ENCODE data around the gene ATXN10. TPM values are rescaled to one million over a fixed set of nuclear protein-coding genes. Genes with fewer than 3 reads are reported as not detected.

The ATXN10 gene
- 125 and 158 TPM in 2 replicates for total RNA-seq (2013; cell fraction: nucleolus; rRNA removed)
- total RNA-seq (2014; rRNA removed) (43.4 and 44.5 TPM in 2 replicates), total RNA-seq (2014; rRNA removed; fragmentation: Illumina TruSeq; extraction: Trizol) (76.5 and 80.3 TPM in 2 replicates), total RNA-seq (2021) (166 and 174 TPM in 2 replicates), polyA plus RNA-seq (2011; rRNA removed) (222 and 249 TPM in 2 replicates), polyA plus RNA-seq (2014; fragmentation: Illumina TruSeq; extraction: Trizol) (212 and 252 TPM in 2 replicates), polyA plus RNA-seq (2014; fragmentation: Nextera tagmentation; extraction: Ambion mirVana) (10 to 100 TPM; 29.2 to 68.3 TPM), polyA plus RNA-seq (2014; rRNA removed) (118 TPM in 2 replicates), polyA plus RNA-seq (2016; fragmentation: Nextera tagmentation; extraction: Ambion mirVana) (100 to 1,000 TPM; 199 to 215 TPM), polyA minus RNA-seq (2011; rRNA and poly(A)+ RNA removed) (250 and 380 TPM in 2 replicates), Bru-seq, nascent RNA (percentile 85 among the genes with signal in this experiment), BruChase-seq, experiment 1, labeled RNA remaining after a 6-hour chase (percentile 81 among the genes with signal in this experiment), BruChase-seq, experiment 2, labeled RNA remaining after a 2-hour chase (percentile 76 among the genes with signal in this experiment)
- 47.0 TPM for polyA plus RNA-seq (2011; ENCODE audit: low read depth)
- 107 and 121 TPM in 2 replicates for polyA plus RNA-seq (2011; cell fraction: cytosol; rRNA removed)
- 55.1 and 55.8 TPM in 2 replicates for polyA plus RNA-seq (2011; cell fraction: nucleus; rRNA removed)
- 106 and 143 TPM in 2 replicates for polyA plus RNA-seq (2012)
- 60.9 and 72.2 TPM in 2 replicates for polyA minus RNA-seq (2011; cell fraction: cytosol; rRNA and poly(A)+ RNA removed)
- 56.6 and 81.7 TPM in 2 replicates for polyA minus RNA-seq (2011; cell fraction: nucleus; rRNA and poly(A)+ RNA removed)
- long read RNA-seq, experiment 1, transcript ATXN10-201 (12 exons, 3,329 nt) = major isoform, 98 of 119 reads
- long read RNA-seq, experiment 1, partial matches to known transcripts = 8 of 119 reads
- long read RNA-seq, experiment 1, other reads (novel, unspliced or antisense) = 13 of 119 reads
- long read RNA-seq, experiment 2, transcript ATXN10-201 (12 exons, 3,329 nt) = major isoform, 417 of 467 reads
- long read RNA-seq, experiment 2, partial matches to known transcripts = 25 of 467 reads
- long read RNA-seq, experiment 2, other reads (novel, unspliced or antisense) = 22 of 467 reads

- Histone ChIP-seq H3K9me3 (replicated peaks; ENCODE audit: control insufficient read depth, insufficient read depth, low read length) (no peaks in the 10 kb centered on the region; the same call in 1 of the 3 replicates), H3K36me3 (ENCODE audit: control insufficient read depth in 2 of 2, insufficient read depth in 2 of 2, low read length in 1 of 2) (peaks cover 0 to 8% of the 10 kb centered on the region in 2 experiments; a peak in 2 of 4 replicates), H3K4me1 (ENCODE audit: control insufficient read depth, insufficient read depth, low read length) (peaks cover 13% of the 10 kb centered on the region; the same call in 1 of the 2 replicates), H3K27ac (ENCODE audit: control insufficient read depth, insufficient read depth) (peak within 1 kb of the TSS; percentile 92), H3K4me2 (ENCODE audit: control insufficient read depth, insufficient read depth) (peak within 1 kb of the TSS; percentile 97), H3K27me3 (replicated peaks in 1 of 2; ENCODE audit: control insufficient read depth in 2 of 2, insufficient read depth in 2 of 2, low read length in 1 of 2) (no peaks in the 10 kb centered on the region), H3K79me2 (ENCODE audit: control insufficient read depth, insufficient read depth, low read length) (peaks cover 53% of the 10 kb centered on the region), H3K9ac (ENCODE audit: control insufficient read depth, insufficient read depth, low read length) (peak within 1 kb of the TSS; percentile 97), H2AFZ (ENCODE audit: control insufficient read depth, low read depth, low read length) (peak within 1 kb of the TSS; percentile 87), H4K20me1 (ENCODE audit: control insufficient read depth, insufficient read depth) (no peaks in the 10 kb centered on the region), H3K4me3 (peak within 1 kb of the TSS; percentile 96)
- WGBS (ENCODE audit: insufficient coverage, insufficient replicate concordance, low lambda C conversion rate, missing lambda C conversion rate) = 1% methylated on average over 54 of the region's 89 CpGs
- intact Hi-C loops (cut with micrococcal nuclease; ENCODE audit: unreplicated experiment) = loop anchor here (5.0 kb wide), 1 partner anchor 105 kb away; no protein-coding TSS in a partner anchor
- DNase-seq (ENCODE audit: low read depth, low spot score) (no peak), FAIRE-seq (no peak), ATAC-seq (peak; percentile 80)
- no TSS peak for BruUV-seq (replicated peaks)
- ChIA-PET RAD21 (ENCODE audit: unreplicated experiment) (interaction anchor here (0.8 to 1.8 kb wide), 2 partner anchors 24 to 36 kb away, joined by 3 to 6 read pairs; no protein-coding TSS in a partner anchor), POLR2A (interaction anchor here (1.0 to 2.1 kb wide), 2 partner anchors 8 to 12 kb away, joined by 4 to 6 read pairs; no protein-coding TSS in a partner anchor), CTCF (interaction anchor here (1.2 kb wide), 1 partner anchor 191 kb away, joined by 3 read pairs; no protein-coding TSS in a partner anchor), SMC1A (ENCODE audit: uncharacterized antibody, unreplicated experiment) (interaction anchor here (1.2 to 2.2 kb wide), 2 partner anchors 10 to 27 kb away, joined by 3 to 6 read pairs; no protein-coding TSS in a partner anchor)
- in situ Hi-C loops (cut with MboI) = no loop called here
- TF ChIP-seq ZBTB33 (IDR thresholded peaks at IDR 0.05) (no peak), NKRF (conservative IDR thresholded peaks at IDR 0.05) (peak; percentile 96), CHD2 (IDR thresholded peaks at IDR 0.05; ENCODE audit: borderline replicate concordance, low read depth, low read length) (peak; percentile 36; the same call in 1 of the 2 replicates), MAX (IDR thresholded peaks at IDR 0.05; ENCODE audit: low read depth, low read length) (peak; percentile 45; the same call in 1 of the 2 replicates), TBL1XR1 (IDR thresholded peaks at IDR 0.05; ENCODE audit: low read depth, low read length) (no peak), SREBF1 (IDR thresholded peaks at IDR 0.05; ENCODE audit: low read length) (no peak), RELA (IDR thresholded peaks at IDR 0.05; ENCODE audit: borderline replicate concordance, partially characterized antibody) (peak; percentile 33), NR2C1 (IDR thresholded peaks at IDR 0.05) (peak; percentile 42; the same call in 1 of the 2 replicates), SIN3A (IDR thresholded peaks at IDR 0.05; ENCODE audit: low read depth, low read length) (peak; percentile 51), ZNF24 (IDR thresholded peaks at IDR 0.05) (0 out of 2 replicates have a peak, but pooled peaks have one; percentile 36), PAX5 (IDR thresholded peaks at IDR 0.05; ENCODE audit: borderline replicate concordance, low read depth, low read length) (0 out of 2 replicates have a peak, but pooled peaks have one; percentile 5), CREM (IDR thresholded peaks at IDR 0.05; ENCODE audit: low read depth) (0 out of 2 replicates have a peak, but pooled peaks have one; percentile 29), TAF1 (IDR thresholded peaks at IDR 0.05; ENCODE audit: borderline replicate concordance, low read depth, low read length) (peak; percentile 72; the same call in 1 of the 2 replicates), ZNF217 (IDR thresholded peaks at IDR 0.05) (0 out of 2 replicates have a peak, but pooled peaks have one; percentile 44)
Measured at GRCh38 chr22:45671783-45672563, at the start of gene ATXN10. Gene ATXN10 (plus strand): TSS chr22:45671834. CDS start chr22:45672064, 230 bp downstream.

Data from GM12878 (cell line).